ENCODE results near the gene PTTG1. TPM values are rescaled to one million over a fixed set of nuclear protein-coding genes. Genes with fewer than 3 reads are reported as not detected.

PTTG1 gene
- 54.7 TPM for total RNA-seq (ENCODE audit: insufficient read depth, low replicate concordance)

GRCh38 chr5:160421625-160422258 lies at the start of gene PTTG1:
Gene PTTG1 (plus strand): TSS chr5:160421855. CDS start chr5:160422313, 458 bp downstream.
- DNase-seq (ENCODE audit: low spot score), result peak; percentile 99

GRCh38 chr5:160375166-160375565 lies 46.5 kb upstream of the PTTG1 start:
- DNase-seq (ENCODE audit: low spot score), result no peak

- no peak for DNase-seq (ENCODE audit: low spot score)
Measured at GRCh38 chr5:160375701-160376100, 46.0 kb upstream of the PTTG1 start.

GRCh38 chr5:160376416-160376815 lies 45.2 kb upstream of the PTTG1 start:
- no peak for DNase-seq (ENCODE audit: low spot score)

- DNase-seq (ENCODE audit: low spot score), result no peak
Measured at GRCh38 chr5:160377651-160378050, 44.0 kb upstream of the PTTG1 start.

- DNase-seq (ENCODE audit: low spot score), result no peak
Measured at GRCh38 chr5:160378330-160378729, 43.3 kb upstream of the PTTG1 start.

GRCh38 chr5:160379511-160379910 lies 42.1 kb upstream of the PTTG1 start:
- no peak for DNase-seq (ENCODE audit: low spot score)

GRCh38 chr5:160380041-160380440 lies 41.6 kb upstream of the PTTG1 start:
- no peak for DNase-seq (ENCODE audit: low spot score)

- no peak for DNase-seq (ENCODE audit: low spot score)
Measured at GRCh38 chr5:160382346-160382745, 39.3 kb upstream of the PTTG1 start.

GRCh38 chr5:160384681-160385080 lies 37.0 kb upstream of the PTTG1 start:
- no peak for DNase-seq (ENCODE audit: low spot score)

GRCh38 chr5:160385496-160385895 lies 36.2 kb upstream of the PTTG1 start:
- no peak for DNase-seq (ENCODE audit: low spot score)

GRCh38 chr5:160387445-160387844 lies 34.2 kb upstream of the PTTG1 start:
- no peak for DNase-seq (ENCODE audit: low spot score)

GRCh38 chr5:160390787-160391696 lies 30.6 kb upstream of the PTTG1 start:
- no peak for DNase-seq (ENCODE audit: low spot score)

- DNase-seq (ENCODE audit: low spot score), result no peak
Measured at GRCh38 chr5:160395111-160395510, 26.5 kb upstream of the PTTG1 start.

GRCh38 chr5:160397492-160397891 lies 24.2 kb upstream of the PTTG1 start:
- no peak for DNase-seq (ENCODE audit: low spot score)

- DNase-seq (ENCODE audit: low spot score), result no peak
Measured at GRCh38 chr5:160398806-160399205, 22.8 kb upstream of the PTTG1 start.

- DNase-seq (ENCODE audit: low spot score), result peak; percentile 98
Measured at GRCh38 chr5:160399402-160400353, 22.0 kb upstream of the PTTG1 start, which contains the start of gene FAM200C. Gene FAM200C (minus strand): TSS chr5:160400054. CDS start chr5:160395490, 4,564 bp downstream.

GRCh38 chr5:160418561-160419457 lies 2.8 kb upstream of the PTTG1 start, which contains the start of gene SLU7:
Gene SLU7 (minus strand): TSS chr5:160419081. CDS start chr5:160415294, 3,787 bp downstream.
- peak; percentile 98 for DNase-seq (ENCODE audit: low spot score)

- DNase-seq (ENCODE audit: low spot score), result no peak
Measured at GRCh38 chr5:160419458-160420330, 2.0 kb upstream of the PTTG1 start.

- no peak for DNase-seq (ENCODE audit: low spot score)
Measured at GRCh38 chr5:160420331-160420610, 1.4 kb upstream of the PTTG1 start.
